ENCODE data around the gene FBLN1.

- no peak for TF ChIP-seq CTCF (conservative IDR thresholded peaks at IDR 0.05)
- TF ChIP-seq EZH2 (IDR thresholded peaks at IDR 0.05; ENCODE audit: low read depth): no peak
Measured at GRCh38 chr22:45477366-45478107, 25.1 kb upstream of the FBLN1 start.

Measured in PC-9 (cell line).